IMR-90 (cell line): ENCODE results near the gene PRKACA. TPM values are rescaled to one million over a fixed set of nuclear protein-coding genes. Genes with fewer than 3 reads are reported as not detected.

Source experiments
- MAFK ChIP-seq: IDR thresholded peaks from 2 replicates; pipeline ENCODE4 v1.6.1; 2012; ENCODE audit warnings: low read depth, low read length, improper control_type of control experiment
- MXI1 ChIP-seq: IDR thresholded peaks from 2 replicates; pipeline ENCODE4 v1.6.1; 2012; ENCODE audit warnings: low read depth, mild to moderate bottlenecking, low read length, moderate library complexity, borderline replicate concordance
- RCOR1 ChIP-seq: IDR thresholded peaks from 2 replicates; pipeline ENCODE4 v1.6.1; 2012; ENCODE audit warnings: mild to moderate bottlenecking, low read length, improper control_type of control experiment; ENCODE audit not compliant: insufficient replicate concordance
- polyA plus RNA-seq, 3 experiments: library from polyadenylated mRNA; depleted of rRNA; stranded (reverse); fragments of >200 nt; gene quantifications; 2 replicates each; pipeline ENCODE4 v1.2.3, GENCODE V29; 2012; ENCODE audit warnings: low replicate concordance in 1 of 3
- total RNA-seq: library from RNA; depleted of rRNA; stranded (reverse); fragments of >200 nt; gene quantifications from 2 replicates; pipeline ENCODE4 v1.2.3, GENCODE V29; 2012

The PRKACA gene
- total and polyA plus RNA-seq, 2 of the 4 experiments (the other 2 are of a cell fraction), result 18.1 to 94.5 TPM

- no peak for TF ChIP-seq RCOR1
- TF ChIP-seq MAFK, result no peak
- no peak for TF ChIP-seq MXI1
Measured at GRCh38 chr19:14073925-14074838, 43.4 kb downstream of the PRKACA start (continued).
